Transverse colon (tissue), 4 donors: Measurements from ENCODE around the gene LRRC8A. TPM values are rescaled to one million over a fixed set of nuclear protein-coding genes. Genes with fewer than 3 reads are reported as not detected.

Source experiments
- DNase-seq: peaks from one replicate; pipeline ENCODE4 v3.0.0-alpha.2; 2019
- H3K27ac ChIP-seq, 4 donors: fragments of 200-600 bp; sonication (generic); 2 replicates each; pipeline ENCODE4 v1.5.1; 2016 to 2018; ENCODE audit warnings: inconsistent platforms in 4 of 4
- H3K27me3 ChIP-seq: fragments of 200-600 bp; sonication (generic); 2 replicates; pipeline ENCODE4 v1.5.1; 2017; ENCODE audit warnings: inconsistent platforms
- H3K36me3 ChIP-seq, 4 donors: fragments of 200-600 bp; sonication (generic); 2 replicates each; pipeline ENCODE4 v1.5.1; 2017 to 2019; ENCODE audit warnings: inconsistent platforms in 4 of 4
- H3K4me1 ChIP-seq, 4 donors: fragments of 200-600 bp; sonication (generic); 2 replicates each; pipeline ENCODE4 v1.5.1; 2017 to 2020; ENCODE audit warnings: inconsistent platforms in 4 of 4
- H3K4me3 ChIP-seq, 4 donors: fragments of 200-600 bp; sonication (generic); 1 replicate in 1 of 4; 2 replicates in 3 of 4; pipeline versions ENCODE4 v1.5.1 to v1.6.1; 2017 to 2019; ENCODE audit warnings: inconsistent platforms in 4 of 4
- H3K9me3 ChIP-seq, 2 donors: fragments of 200-600 bp; sonication (generic); 2 replicates each; pipeline ENCODE4 v1.5.1; 2017 to 2019; ENCODE audit warnings: inconsistent platforms in 2 of 2
- EP300 ChIP-seq: sonication (generic); formaldehyde crosslinking; IDR thresholded peaks from one replicate; pipeline ENCODE4 v1.6.1; 2017; ENCODE audit warnings: antibody characterized with exemption, low read depth
- POLR2A ChIP-seq: fragments of 450-650 bp; IDR thresholded peaks from one replicate; pipeline ENCODE4 v1.6.1; 2016; ENCODE audit warnings: antibody characterized with exemption, mild to moderate bottlenecking, moderate library complexity
- POLR2AphosphoS5 ChIP-seq, 3 donors: sonication (generic); formaldehyde crosslinking; IDR thresholded peaks; one replicate each; pipeline ENCODE4 v1.6.1; 2016; ENCODE audit warnings: antibody characterized with exemption in 3 of 3
- WGBS, 2 donors: methylation state at CpG; one replicate each; pipeline ENCODE4 v1.1.5; 2018; ENCODE audit warnings: low coverage in 1 of 2; 5-methylcytosine and 5-hydroxymethylcytosine counted together
- in situ Hi-C, 4 donors: fragments of 200-750 bp; cut with MboI; loops; one replicate each; pipeline versions ENCODE4 v1.15.0 to v1.15.1; 2017; ENCODE audit warnings: low sequenced_read_pairs in 3 of 4, low pct_ligation_motif_present in 1 of 4, low pct_unique_long_range_greater_than_20kb in 1 of 4
- intact Hi-C: fragments of 100-400 bp; cut with DNase I; formaldehyde crosslinking; loops from one replicate; pipeline ENCODE4 v1.15.1; 2023; ENCODE audit warnings: low total_unique reads
- total RNA-seq, 4 donors: library from RNA; depleted of rRNA; stranded (reverse); fragments of >200 nt; gene quantifications; one replicate each; pipeline ENCODE4 v1.1.0, GENCODE V29; 2016
- TF ChIP-seq, protein P1 (sequence below), 5 experiments: fragments of 200-600 bp in 3 of 5; fragments of 450-650 bp in 2 of 5; sonication (generic) in 3 of 5; IDR thresholded peaks; 1 replicate in 2 of 5; 2 replicates in 3 of 5; pipeline ENCODE4 v1.5.1; 2016 to 2017; ENCODE audit warnings: antibody characterized with exemption in 5 of 5, inconsistent platforms in 3 of 5, mild to moderate bottlenecking in 2 of 5, moderate library complexity in 1 of 5

Gene LRRC8A
- total RNA-seq, 4 donors from 2014 or later, result 29.4 to 116 (median 35.5) TPM

DNA sequence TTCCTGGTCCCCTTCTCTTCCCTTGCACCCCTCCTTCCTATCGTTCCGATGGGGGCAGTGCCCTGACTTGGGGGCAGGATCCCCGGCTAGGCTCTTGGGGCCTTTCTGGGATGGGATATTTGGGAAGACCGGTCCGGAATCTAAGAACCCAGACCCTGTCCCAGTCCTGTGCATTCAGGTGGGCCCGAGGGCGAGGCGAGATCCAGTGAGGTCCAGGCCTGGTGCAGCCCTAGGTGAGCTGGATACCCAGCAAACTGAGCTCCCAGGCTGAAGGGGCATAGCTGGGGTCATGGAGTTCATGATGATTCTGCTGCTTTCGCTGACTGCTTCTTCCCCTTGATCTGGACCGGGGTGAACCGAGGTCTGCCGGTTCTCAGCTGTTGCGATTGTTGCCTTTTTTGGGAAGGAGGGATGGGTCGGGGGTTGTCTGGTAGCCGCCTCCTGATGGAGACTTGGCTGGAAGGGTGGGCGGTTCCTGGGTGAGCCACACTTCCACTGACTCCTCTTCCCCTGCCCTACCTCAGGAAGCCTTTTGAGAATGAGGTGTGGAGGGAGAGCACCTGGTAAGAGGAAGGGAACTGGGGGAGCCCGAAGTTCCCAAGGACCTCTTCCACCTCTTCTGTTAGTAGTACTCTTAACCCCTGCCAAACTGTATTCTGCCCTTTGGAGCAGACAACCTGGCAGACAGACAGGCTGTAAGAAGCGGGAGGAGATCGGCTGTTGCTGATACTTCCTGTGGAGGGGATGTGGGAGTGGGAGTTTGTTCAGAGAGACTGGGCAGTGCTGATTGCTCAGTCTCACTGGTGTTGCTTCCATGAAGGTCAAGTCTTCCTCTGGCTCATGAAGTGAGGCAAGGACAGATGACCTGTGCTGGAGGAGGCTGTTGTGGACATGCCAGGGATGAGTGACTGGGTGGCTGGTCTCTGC is 1.0 kb downstream of the LRRC8A start:
- 1% methylated on average over 19 of the region's 19 CpGs; no CpG with 5 or more reads in 1 of the 2 donors for WGBS, 2 donors
- H3K36me3 ChIP-seq, result peaks cover 0 to 8% (median 0%) of the 10 kb centered on the region in 4 donors
- H3K9me3 ChIP-seq, result no peaks in the 10 kb centered on the region
- in situ Hi-C loops, result no loop called here
- DNase-seq, result no peak
- no peaks in the 10 kb centered on the region for H3K27me3 ChIP-seq
- intact Hi-C loops, result loop anchor here (2.0 kb wide), 1 partner anchor 32 kb away; no protein-coding TSS in a partner anchor
- peak overlapping the region; percentile 95 to 100 (median 98) for H3K4me3 ChIP-seq
- H3K27ac ChIP-seq, result peak overlapping the region; percentile 98 to 100 (median 98)
- peaks cover 8 to 51% (median 32%) of the 10 kb centered on the region in 4 donors for H3K4me1 ChIP-seq
- TF ChIP-seq, protein P1, sequence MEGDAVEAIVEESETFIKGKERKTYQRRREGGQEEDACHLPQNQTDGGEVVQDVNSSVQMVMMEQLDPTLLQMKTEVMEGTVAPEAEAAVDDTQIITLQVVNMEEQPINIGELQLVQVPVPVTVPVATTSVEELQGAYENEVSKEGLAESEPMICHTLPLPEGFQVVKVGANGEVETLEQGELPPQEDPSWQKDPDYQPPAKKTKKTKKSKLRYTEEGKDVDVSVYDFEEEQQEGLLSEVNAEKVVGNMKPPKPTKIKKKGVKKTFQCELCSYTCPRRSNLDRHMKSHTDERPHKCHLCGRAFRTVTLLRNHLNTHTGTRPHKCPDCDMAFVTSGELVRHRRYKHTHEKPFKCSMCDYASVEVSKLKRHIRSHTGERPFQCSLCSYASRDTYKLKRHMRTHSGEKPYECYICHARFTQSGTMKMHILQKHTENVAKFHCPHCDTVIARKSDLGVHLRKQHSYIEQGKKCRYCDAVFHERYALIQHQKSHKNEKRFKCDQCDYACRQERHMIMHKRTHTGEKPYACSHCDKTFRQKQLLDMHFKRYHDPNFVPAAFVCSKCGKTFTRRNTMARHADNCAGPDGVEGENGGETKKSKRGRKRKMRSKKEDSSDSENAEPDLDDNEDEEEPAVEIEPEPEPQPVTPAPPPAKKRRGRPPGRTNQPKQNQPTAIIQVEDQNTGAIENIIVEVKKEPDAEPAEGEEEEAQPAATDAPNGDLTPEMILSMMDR (IDR thresholded peaks at IDR 0.05), result no peak
- no peak for TF ChIP-seq POLR2AphosphoS5 (IDR thresholded peaks at IDR 0.05)
- TF ChIP-seq EP300, result no peak
- TF ChIP-seq POLR2A, result no peak

DNA sequence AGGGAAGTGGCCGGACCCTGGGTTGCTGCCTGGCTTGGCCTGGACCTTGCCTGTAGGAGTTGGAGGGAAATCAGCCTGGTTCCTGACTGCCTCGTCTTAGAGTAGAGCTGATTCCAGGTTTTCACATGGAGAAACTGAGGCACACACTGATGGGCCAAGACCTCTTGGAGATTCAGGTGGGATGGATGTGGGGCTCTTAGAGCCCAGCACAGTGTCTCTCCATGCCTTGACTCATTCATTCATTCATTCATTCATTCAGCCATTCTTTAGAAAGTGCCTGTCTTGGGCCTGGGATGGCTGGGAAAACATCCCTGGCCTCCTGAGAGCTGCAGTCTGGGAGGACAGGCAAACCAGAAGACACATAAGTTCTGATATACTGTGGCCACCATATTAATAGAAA is 2.2 kb downstream of the LRRC8A start:
- H3K27ac ChIP-seq, result peak overlapping the region in 2 of 4 donors; percentile 98 to 100

GRCh38 chr9:128885376-128885775 is 3.4 kb downstream of the LRRC8A start:
- in situ Hi-C loops, result no loop called here
- 92% methylated on average over 8 of the region's 8 CpGs; no CpG with 5 or more reads in 1 of the 2 donors for WGBS, 2 donors
- H3K9me3 ChIP-seq, result no peaks in the 10 kb centered on the region
- peak overlapping the region; percentile 7 to 98 (median 40) for H3K27ac ChIP-seq
- H3K4me1 ChIP-seq, result peaks cover 16 to 60% (median 35%) of the 10 kb centered on the region in 4 donors
- H3K27me3 ChIP-seq, result no peaks in the 10 kb centered on the region
- no peak overlapping the region for H3K4me3 ChIP-seq
- DNase-seq, result no peak
- H3K36me3 ChIP-seq, result peaks cover 0 to 8% (median 0%) of the 10 kb centered on the region in 4 donors
- intact Hi-C loops, result no loop called here
- no peak for TF ChIP-seq EP300
- no peak for TF ChIP-seq POLR2A
- TF ChIP-seq, protein P1 (IDR thresholded peaks at IDR 0.05), result no peak
- no peak for TF ChIP-seq POLR2AphosphoS5 (IDR thresholded peaks at IDR 0.05)

More for the DNA sequence above, 2.2 kb downstream of the LRRC8A start:
- intact Hi-C loops, result no loop called here
- WGBS, 2 donors, result 74% methylated on average over 2 of the region's 2 CpGs; no CpG with 5 or more reads in 1 of the 2 donors
- peaks cover 16 to 61% (median 35%) of the 10 kb centered on the region in 4 donors for H3K4me1 ChIP-seq
- in situ Hi-C loops, result no loop called here
- H3K4me3 ChIP-seq, result no peak overlapping the region
- H3K27me3 ChIP-seq, result no peaks in the 10 kb centered on the region
- H3K9me3 ChIP-seq, result no peaks in the 10 kb centered on the region
- H3K36me3 ChIP-seq, result peaks cover 0 to 8% (median 0%) of the 10 kb centered on the region in 4 donors
- no peak for DNase-seq
- TF ChIP-seq, protein P1 (IDR thresholded peaks at IDR 0.05), result no peak
- no peak for TF ChIP-seq EP300
- no peak for TF ChIP-seq POLR2A
- no peak for TF ChIP-seq POLR2AphosphoS5 (IDR thresholded peaks at IDR 0.05)

GRCh38 chr9:128885798-128886197 is 3.9 kb downstream of the LRRC8A start:
- Histone ChIP-seq H3K27ac (peak overlapping the region; percentile 7 to 98 (median 40)), H3K36me3 (peaks cover 0 to 8% (median 0%) of the 10 kb centered on the region in 4 donors), H3K27me3 (no peaks in the 10 kb centered on the region), H3K4me1 (peaks cover 16 to 60% (median 34%) of the 10 kb centered on the region in 4 donors), H3K4me3 (no peak overlapping the region), H3K9me3 (no peaks in the 10 kb centered on the region)
- intact Hi-C loops, result no loop called here
- TF ChIP-seq, protein P1 (IDR thresholded peaks at IDR 0.05), result no peak
- TF ChIP-seq EP300 (no peak), POLR2A (no peak), POLR2AphosphoS5 (IDR thresholded peaks at IDR 0.05) (no peak)
- in situ Hi-C loops, result no loop called here
- WGBS, 2 donors, result 85% methylated on average over 15 of the region's 15 CpGs; no CpG with 5 or more reads in 1 of the 2 donors
- no peak for DNase-seq
